PC-3 (cell line): ENCODE data around the gene EHMT1.

Experiments
- EZH2phosphoT487 ChIP-seq: fragments of 300-600 bp; sonication (generic); IDR thresholded peaks from 2 replicates; pipeline ENCODE4 v1.6.1; 2018; ENCODE audit warnings: mild to moderate bottlenecking, antibody characterized with exemption, low read length, borderline replicate concordance
- TF ChIP-seq, protein P1 (sequence below): fragments of 300-600 bp; sonication (generic); conservative IDR thresholded peaks from 2 replicates; pipeline ENCODE4 v1.5.1; 2017; ENCODE audit warnings: antibody characterized with exemption, low read depth, mild to moderate bottlenecking, low read length

DNA sequence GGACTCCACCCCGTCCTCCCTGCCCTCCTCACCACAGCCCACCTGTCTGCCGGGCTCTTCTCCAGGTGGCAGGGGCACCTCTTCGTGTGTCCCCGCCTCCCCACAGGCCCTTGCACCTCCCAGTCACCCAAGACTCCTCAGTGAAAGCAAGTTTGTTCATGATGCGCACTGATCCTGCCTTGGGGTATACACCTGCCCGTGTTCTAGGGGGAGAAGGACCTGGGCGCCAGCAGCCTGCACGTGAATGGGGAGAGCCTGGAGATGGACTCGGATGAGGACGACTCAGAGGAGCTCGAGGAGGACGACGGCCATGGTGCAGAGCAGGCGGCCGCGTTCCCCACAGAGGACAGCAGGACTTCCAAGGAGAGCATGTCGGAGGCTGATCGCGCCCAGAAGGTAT is 124.9 kb downstream of the EHMT1 start:
- no peak for TF ChIP-seq EZH2phosphoT487
- TF ChIP-seq, protein P1, sequence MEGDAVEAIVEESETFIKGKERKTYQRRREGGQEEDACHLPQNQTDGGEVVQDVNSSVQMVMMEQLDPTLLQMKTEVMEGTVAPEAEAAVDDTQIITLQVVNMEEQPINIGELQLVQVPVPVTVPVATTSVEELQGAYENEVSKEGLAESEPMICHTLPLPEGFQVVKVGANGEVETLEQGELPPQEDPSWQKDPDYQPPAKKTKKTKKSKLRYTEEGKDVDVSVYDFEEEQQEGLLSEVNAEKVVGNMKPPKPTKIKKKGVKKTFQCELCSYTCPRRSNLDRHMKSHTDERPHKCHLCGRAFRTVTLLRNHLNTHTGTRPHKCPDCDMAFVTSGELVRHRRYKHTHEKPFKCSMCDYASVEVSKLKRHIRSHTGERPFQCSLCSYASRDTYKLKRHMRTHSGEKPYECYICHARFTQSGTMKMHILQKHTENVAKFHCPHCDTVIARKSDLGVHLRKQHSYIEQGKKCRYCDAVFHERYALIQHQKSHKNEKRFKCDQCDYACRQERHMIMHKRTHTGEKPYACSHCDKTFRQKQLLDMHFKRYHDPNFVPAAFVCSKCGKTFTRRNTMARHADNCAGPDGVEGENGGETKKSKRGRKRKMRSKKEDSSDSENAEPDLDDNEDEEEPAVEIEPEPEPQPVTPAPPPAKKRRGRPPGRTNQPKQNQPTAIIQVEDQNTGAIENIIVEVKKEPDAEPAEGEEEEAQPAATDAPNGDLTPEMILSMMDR: no peak
